HFFc6 (cell line): Measurements from ENCODE around the gene C4orf50. TPM values are rescaled to one million over a fixed set of nuclear protein-coding genes. Genes with fewer than 3 reads are reported as not detected.

ENCODE experiments used
- DNase-seq: peaks from one replicate; pipeline ENCODE4 v3.0.0-alpha.2; 2018
- H3K27ac Mint-ChIP-seq: 2 replicates; pipeline ENCODE4 v1.8.0; 2020; ENCODE audit warnings: mild to moderate bottlenecking, mixed read lengths
- H3K27me3 Mint-ChIP-seq: 2 replicates; pipeline ENCODE4 v1.8.0; 2021; ENCODE audit warnings: mild to moderate bottlenecking, moderate library complexity, mixed read lengths; ENCODE audit not compliant: insufficient read depth
- H3K36me3 Mint-ChIP-seq: 2 replicates; pipeline ENCODE4 v1.8.0; 2021; ENCODE audit warnings: low read depth, mixed read lengths
- H3K4me1 Mint-ChIP-seq: 2 replicates; pipeline ENCODE4 v1.8.0; 2020; ENCODE audit warnings: low read depth, mixed read lengths
- H3K4me3 Mint-ChIP-seq: 2 replicates; pipeline ENCODE4 v1.8.0; 2020; ENCODE audit warnings: mild to moderate bottlenecking, moderate library complexity, mixed read lengths
- H3K9me3 Mint-ChIP-seq: 2 replicates; pipeline ENCODE4 v1.8.0; 2020; ENCODE audit warnings: mild to moderate bottlenecking, mixed read lengths
- total RNA-seq, 6 experiments: library from RNA; stranded (reverse); fragmentation: NEBNext Ultra II Directional; extraction: Animal tissue kit (Norgen Biotek cat#: 25700); gene quantifications; 2 replicates in 1 of 6; 3 replicates in 5 of 6; pipeline ENCODE4 v1.2.3, GENCODE V29; 2021
- TF ChIP-seq, protein P1 (sequence below): fragments of 200-600 bp; sonication (generic); IDR thresholded peaks from 2 replicates; pipeline ENCODE4 v1.5.0; 2021; ENCODE audit warnings: antibody characterized with exemption, mild to moderate bottlenecking

C4orf50 gene
- total RNA-seq, 6 experiments from 2014 or later, result not detected

DNA sequence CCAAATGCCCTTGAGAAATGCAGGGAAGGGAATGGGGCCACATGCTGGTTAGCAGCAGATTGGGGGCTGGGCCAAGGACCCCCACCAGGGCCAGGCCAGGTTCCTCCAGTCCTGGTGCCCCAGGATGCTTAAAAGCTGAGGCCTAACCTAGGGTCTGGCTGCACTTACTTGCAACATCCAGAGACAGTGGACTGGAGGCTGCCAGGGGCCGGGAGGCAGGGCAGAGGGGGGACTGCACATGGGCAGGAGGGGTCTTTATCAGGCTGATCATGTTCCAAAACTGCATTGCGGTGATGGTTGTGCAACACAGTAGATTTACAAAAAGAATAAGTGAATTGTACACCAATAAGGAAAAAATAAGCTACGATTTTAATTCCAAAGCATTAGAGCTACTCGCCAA is 36.8 kb upstream of the C4orf50 start:
- no peak for DNase-seq
- TF ChIP-seq, protein P1, sequence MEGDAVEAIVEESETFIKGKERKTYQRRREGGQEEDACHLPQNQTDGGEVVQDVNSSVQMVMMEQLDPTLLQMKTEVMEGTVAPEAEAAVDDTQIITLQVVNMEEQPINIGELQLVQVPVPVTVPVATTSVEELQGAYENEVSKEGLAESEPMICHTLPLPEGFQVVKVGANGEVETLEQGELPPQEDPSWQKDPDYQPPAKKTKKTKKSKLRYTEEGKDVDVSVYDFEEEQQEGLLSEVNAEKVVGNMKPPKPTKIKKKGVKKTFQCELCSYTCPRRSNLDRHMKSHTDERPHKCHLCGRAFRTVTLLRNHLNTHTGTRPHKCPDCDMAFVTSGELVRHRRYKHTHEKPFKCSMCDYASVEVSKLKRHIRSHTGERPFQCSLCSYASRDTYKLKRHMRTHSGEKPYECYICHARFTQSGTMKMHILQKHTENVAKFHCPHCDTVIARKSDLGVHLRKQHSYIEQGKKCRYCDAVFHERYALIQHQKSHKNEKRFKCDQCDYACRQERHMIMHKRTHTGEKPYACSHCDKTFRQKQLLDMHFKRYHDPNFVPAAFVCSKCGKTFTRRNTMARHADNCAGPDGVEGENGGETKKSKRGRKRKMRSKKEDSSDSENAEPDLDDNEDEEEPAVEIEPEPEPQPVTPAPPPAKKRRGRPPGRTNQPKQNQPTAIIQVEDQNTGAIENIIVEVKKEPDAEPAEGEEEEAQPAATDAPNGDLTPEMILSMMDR, result no peak
- H3K27me3 Mint-ChIP-seq, result peaks cover 7% of the 10 kb centered on the region
- no peaks in the 10 kb centered on the region for H3K4me1 Mint-ChIP-seq
- H3K36me3 Mint-ChIP-seq, result peaks cover 3% of the 10 kb centered on the region; the same call in 1 of the 2 replicates
- peaks cover 67% of the 10 kb centered on the region for H3K9me3 Mint-ChIP-seq
- H3K4me3 Mint-ChIP-seq, result no peak overlapping the region
- H3K27ac Mint-ChIP-seq, result no peak overlapping the region

DNA sequence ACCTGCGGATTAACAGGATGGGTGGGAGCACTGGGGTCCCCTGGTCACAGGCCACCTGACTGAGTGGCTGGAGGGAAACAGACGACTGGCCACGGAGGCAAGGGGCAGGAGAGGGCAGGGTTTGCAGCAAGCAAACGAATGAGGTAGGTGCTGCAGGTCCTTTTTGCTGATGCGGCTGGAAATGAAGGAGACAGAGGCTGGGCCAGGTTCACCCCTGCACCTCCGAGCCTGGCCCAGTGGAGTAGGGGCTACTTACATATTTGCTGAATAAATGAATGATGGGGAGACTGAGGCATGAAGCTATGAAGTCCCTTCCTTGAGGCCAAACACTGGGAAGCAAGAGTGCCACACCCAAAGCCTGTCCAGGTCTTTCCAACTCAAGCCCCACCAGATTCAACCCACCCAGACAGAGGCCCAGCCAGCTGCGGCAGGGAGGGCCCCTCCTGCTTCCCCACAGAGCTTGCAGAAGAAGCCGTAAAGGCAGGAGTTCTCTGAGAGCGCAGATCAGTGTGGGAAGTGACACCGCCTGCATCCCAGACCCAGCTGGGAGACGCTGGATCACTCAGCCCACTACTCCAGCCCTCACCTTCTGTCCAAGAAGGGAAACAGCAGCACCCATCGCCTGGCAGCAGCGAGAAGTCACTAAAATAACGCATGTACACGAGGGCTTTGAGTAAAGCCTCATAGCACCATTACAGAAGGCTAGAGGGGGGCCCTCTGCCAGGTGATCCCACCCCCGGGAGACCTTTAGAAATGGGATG is 36.1 kb upstream of the C4orf50 start:
- H3K9me3 Mint-ChIP-seq, result peaks cover 69% of the 10 kb centered on the region
- H3K36me3 Mint-ChIP-seq, result peaks cover 3% of the 10 kb centered on the region; the same call in 1 of the 2 replicates
- TF ChIP-seq, protein P1, result no peak
- no peak overlapping the region for H3K27ac Mint-ChIP-seq
- H3K4me3 Mint-ChIP-seq, result no peak overlapping the region
- no peak for DNase-seq
- peaks cover 7% of the 10 kb centered on the region for H3K27me3 Mint-ChIP-seq
- no peaks in the 10 kb centered on the region for H3K4me1 Mint-ChIP-seq

DNA sequence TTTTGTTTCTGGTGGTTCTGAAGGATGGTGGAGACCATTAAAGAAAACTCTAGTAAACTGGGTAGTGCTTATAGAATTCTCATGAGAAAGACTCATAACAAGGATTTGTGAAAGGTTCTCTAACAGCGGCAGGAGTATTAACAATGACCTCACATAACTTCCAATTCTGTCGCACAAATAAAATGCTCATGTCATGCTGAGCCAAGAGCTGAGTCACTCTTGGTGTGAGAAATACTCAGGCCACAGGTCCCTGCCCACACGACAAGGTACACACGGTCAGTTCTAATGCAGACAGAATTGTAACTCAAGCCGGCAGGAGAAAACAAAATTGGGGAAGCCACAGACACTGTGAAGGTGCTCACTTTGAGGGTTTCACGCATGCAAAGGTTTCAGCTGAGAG is 34.4 kb upstream of the C4orf50 start:
- no peak for DNase-seq
- 0 out of 2 replicates have a peak, but pooled peaks cover 3% of the 10 kb centered on the region for H3K36me3 Mint-ChIP-seq
- peaks cover 7% of the 10 kb centered on the region for H3K27me3 Mint-ChIP-seq
- no peak overlapping the region for H3K4me3 Mint-ChIP-seq
- H3K9me3 Mint-ChIP-seq, result peaks cover 69% of the 10 kb centered on the region
- H3K4me1 Mint-ChIP-seq, result no peaks in the 10 kb centered on the region
- TF ChIP-seq, protein P1, result no peak
- no peak overlapping the region for H3K27ac Mint-ChIP-seq

DNA sequence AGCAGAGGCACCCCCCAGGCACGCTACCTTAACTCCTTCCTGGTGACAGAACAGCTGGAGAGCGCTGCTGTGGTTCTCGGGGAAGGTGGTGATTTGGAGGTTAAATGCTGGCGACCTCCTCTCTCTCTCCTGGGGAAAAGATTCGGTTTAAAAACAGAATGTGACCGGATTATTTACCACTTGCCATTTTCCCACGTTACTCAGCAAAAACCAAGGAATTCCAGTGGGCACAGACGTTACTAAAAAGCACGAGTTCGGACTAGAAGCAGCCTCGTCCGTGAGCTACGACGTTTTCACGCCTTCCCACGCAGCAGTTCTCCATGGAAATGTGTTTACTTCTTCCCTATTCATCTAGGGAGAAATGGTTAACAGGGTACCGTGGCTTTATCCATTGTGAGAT is 32.3 kb upstream of the C4orf50 start:
- Mint-ChIP-seq H3K9me3 (peaks cover 65% of the 10 kb centered on the region), H3K36me3 (no peaks in the 10 kb centered on the region), H3K27ac (no peak overlapping the region), H3K4me1 (no peaks in the 10 kb centered on the region), H3K4me3 (no peak overlapping the region), H3K27me3 (peaks cover 3% of the 10 kb centered on the region; the same call in 1 of the 2 replicates)
- no peak for DNase-seq
- TF ChIP-seq, protein P1, result no peak

DNA sequence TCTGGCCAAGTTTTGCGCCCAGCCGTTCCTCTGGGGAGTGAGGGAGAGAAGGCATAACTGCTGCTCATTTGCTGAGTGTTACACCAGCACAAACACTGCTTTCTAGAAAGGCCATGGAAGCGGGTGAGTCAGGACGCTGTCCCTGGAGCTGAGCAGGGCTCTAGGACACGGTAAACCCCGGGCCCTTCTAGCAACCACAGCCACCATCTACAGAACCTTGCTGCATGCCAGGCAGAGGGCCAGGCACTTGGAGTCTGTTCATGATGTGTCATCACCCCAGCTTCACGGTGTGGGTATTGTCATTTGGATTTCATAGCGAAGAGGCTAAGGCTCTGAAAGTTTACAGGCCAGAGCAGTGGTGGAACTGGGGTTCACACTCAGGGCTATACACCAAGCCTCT is 31.8 kb upstream of the C4orf50 start:
- peaks cover 3% of the 10 kb centered on the region; the same call in 1 of the 2 replicates for H3K27me3 Mint-ChIP-seq
- no peak for DNase-seq
- H3K36me3 Mint-ChIP-seq, result no peaks in the 10 kb centered on the region
- H3K4me3 Mint-ChIP-seq, result no peak overlapping the region
- H3K27ac Mint-ChIP-seq, result no peak overlapping the region
- peaks cover 65% of the 10 kb centered on the region for H3K9me3 Mint-ChIP-seq
- TF ChIP-seq, protein P1, result no peak
- no peaks in the 10 kb centered on the region for H3K4me1 Mint-ChIP-seq
